Measurements from ENCODE around the gene HIBCH. TPM values are rescaled to one million over a fixed set of nuclear protein-coding genes. Genes with fewer than 3 reads are reported as not detected.

HIBCH gene
- total and polyA plus RNA-seq, 2 of the 13 experiments (the other 11 are each of a cell fraction or from before 2014, with no cell fraction given), result 18.8 to 49.5 TPM

DNA sequence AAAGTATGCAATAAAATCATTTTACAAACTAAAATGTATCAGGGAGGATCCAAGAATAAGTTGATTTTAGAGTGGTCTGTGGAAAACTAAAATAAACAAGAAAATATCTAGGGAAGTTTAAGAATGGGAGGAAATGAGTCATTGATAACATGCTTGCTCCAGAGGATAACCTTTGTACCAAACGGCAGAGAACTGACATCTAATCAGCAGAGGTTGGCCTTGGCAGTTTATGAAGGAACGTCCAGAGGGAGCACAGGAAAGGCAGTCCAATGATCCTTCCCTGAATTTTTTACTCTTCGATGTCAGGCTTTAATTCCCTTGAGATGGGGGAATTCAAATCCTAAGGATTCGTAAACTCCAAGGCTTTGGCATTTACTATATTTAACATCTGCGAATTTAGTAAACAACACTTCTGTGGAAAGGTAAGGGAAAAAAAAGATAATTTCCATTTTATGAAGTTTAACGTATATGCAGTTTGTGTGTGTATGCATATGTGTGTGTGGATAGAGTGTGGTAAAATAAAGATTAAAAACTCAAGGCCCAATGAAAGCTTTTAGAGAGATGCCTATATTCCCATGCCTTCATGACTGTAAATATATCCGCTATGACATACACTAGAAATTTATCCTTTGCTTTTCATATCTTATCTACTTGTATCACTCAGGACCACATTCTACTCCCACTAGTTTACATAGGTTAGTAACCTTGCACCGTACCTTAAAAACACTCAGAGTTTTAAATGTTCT lies 15.0 kb upstream of the HIBCH start (continued):
- TF ChIP-seq NR1H2 (CRISPR knock-in tag; IDR thresholded peaks at IDR 0.05; ENCODE audit: borderline replicate concordance, low read depth) (no peak), ZNF501 (CRISPR knock-in tag; IDR thresholded peaks at IDR 0.05) (no peak), ZNF451 (CRISPR knock-in tag; IDR thresholded peaks at IDR 0.05) (no peak), NCOA1 (CRISPR knock-in tag; IDR thresholded peaks at IDR 0.05) (no peak), NFKBIZ (CRISPR knock-in tag; IDR thresholded peaks at IDR 0.05) (0 out of 2 replicates have a peak, but pooled peaks have one; percentile 76), NFYC (CRISPR knock-in tag; IDR thresholded peaks at IDR 0.05) (peak; percentile 45; the same call in 1 of the 2 replicates), DPF2 (CRISPR knock-in tag; IDR thresholded peaks at IDR 0.05; ENCODE audit: borderline replicate concordance, low read depth) (peak; percentile 73; the same call in 1 of the 2 replicates), MYNN (CRISPR knock-in tag; IDR thresholded peaks at IDR 0.05; ENCODE audit: low read depth) (no peak), ZNF101 (CRISPR knock-in tag; IDR thresholded peaks at IDR 0.05; ENCODE audit: borderline replicate concordance, low read depth) (no peak), MEIS1 (CRISPR knock-in tag; IDR thresholded peaks at IDR 0.05; ENCODE audit: borderline replicate concordance) (no peak), ZNF232 (CRISPR knock-in tag; IDR thresholded peaks at IDR 0.05; ENCODE audit: borderline replicate concordance) (no peak), FOXA3 (CRISPR knock-in tag; IDR thresholded peaks at IDR 0.05) (peak; percentile 93)
- TF ChIP-seq, protein P1, sequence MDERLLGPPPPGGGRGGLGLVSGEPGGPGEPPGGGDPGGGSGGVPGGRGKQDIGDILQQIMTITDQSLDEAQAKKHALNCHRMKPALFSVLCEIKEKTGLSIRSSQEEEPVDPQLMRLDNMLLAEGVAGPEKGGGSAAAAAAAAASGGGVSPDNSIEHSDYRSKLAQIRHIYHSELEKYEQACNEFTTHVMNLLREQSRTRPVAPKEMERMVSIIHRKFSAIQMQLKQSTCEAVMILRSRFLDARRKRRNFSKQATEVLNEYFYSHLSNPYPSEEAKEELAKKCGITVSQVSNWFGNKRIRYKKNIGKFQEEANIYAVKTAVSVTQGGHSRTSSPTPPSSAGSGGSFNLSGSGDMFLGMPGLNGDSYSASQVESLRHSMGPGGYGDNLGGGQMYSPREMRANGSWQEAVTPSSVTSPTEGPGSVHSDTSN (CRISPR knock-in tag; IDR thresholded peaks at IDR 0.05), result peak; percentile 42; the same call in 1 of the 2 replicates
- TF ChIP-seq, protein P2, sequence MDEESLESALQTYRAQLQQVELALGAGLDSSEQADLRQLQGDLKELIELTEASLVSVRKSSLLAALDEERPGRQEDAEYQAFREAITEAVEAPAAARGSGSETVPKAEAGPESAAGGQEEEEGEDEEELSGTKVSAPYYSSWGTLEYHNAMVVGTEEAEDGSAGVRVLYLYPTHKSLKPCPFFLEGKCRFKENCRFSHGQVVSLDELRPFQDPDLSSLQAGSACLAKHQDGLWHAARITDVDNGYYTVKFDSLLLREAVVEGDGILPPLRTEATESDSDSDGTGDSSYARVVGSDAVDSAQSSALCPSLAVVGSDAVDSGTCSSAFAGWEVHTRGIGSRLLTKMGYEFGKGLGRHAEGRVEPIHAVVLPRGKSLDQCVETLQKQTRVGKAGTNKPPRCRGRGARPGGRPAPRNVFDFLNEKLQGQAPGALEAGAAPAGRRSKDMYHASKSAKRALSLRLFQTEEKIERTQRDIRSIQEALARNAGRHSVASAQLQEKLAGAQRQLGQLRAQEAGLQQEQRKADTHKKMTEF (CRISPR knock-in tag; IDR thresholded peaks at IDR 0.05), result peak; percentile 82
- TF ChIP-seq, protein P3, sequence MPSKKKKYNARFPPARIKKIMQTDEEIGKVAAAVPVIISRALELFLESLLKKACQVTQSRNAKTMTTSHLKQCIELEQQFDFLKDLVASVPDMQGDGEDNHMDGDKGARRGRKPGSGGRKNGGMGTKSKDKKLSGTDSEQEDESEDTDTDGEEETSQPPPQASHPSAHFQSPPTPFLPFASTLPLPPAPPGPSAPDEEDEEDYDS (CRISPR knock-in tag; IDR thresholded peaks at IDR 0.05), result peak; percentile 85
- TF ChIP-seq, protein P4, sequence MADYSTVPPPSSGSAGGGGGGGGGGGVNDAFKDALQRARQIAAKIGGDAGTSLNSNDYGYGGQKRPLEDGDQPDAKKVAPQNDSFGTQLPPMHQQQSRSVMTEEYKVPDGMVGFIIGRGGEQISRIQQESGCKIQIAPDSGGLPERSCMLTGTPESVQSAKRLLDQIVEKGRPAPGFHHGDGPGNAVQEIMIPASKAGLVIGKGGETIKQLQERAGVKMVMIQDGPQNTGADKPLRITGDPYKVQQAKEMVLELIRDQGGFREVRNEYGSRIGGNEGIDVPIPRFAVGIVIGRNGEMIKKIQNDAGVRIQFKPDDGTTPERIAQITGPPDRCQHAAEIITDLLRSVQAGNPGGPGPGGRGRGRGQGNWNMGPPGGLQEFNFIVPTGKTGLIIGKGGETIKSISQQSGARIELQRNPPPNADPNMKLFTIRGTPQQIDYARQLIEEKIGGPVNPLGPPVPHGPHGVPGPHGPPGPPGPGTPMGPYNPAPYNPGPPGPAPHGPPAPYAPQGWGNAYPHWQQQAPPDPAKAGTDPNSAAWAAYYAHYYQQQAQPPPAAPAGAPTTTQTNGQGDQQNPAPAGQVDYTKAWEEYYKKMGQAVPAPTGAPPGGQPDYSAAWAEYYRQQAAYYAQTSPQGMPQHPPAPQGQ (CRISPR knock-in tag; IDR thresholded peaks at IDR 0.05; ENCODE audit: borderline replicate concordance), result no peak
- TF ChIP-seq, protein P5, sequence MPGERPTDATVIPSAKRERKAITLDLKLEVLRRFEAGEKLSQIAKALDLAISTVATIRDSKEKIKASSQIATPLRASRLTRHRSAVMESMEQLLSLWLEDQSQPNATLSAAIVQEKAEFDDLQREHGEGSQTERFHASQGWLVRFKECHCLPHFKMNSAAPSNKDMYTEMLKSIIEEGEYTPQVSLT (CRISPR knock-in tag; IDR thresholded peaks at IDR 0.05; ENCODE audit: borderline replicate concordance, low read depth), result no peak
- TF ChIP-seq, protein P6, sequence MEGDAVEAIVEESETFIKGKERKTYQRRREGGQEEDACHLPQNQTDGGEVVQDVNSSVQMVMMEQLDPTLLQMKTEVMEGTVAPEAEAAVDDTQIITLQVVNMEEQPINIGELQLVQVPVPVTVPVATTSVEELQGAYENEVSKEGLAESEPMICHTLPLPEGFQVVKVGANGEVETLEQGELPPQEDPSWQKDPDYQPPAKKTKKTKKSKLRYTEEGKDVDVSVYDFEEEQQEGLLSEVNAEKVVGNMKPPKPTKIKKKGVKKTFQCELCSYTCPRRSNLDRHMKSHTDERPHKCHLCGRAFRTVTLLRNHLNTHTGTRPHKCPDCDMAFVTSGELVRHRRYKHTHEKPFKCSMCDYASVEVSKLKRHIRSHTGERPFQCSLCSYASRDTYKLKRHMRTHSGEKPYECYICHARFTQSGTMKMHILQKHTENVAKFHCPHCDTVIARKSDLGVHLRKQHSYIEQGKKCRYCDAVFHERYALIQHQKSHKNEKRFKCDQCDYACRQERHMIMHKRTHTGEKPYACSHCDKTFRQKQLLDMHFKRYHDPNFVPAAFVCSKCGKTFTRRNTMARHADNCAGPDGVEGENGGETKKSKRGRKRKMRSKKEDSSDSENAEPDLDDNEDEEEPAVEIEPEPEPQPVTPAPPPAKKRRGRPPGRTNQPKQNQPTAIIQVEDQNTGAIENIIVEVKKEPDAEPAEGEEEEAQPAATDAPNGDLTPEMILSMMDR (CRISPR knock-in tag; IDR thresholded peaks at IDR 0.05), result 0 out of 2 replicates have a peak, but pooled peaks have one; percentile 25
